Activated CD4-positive, alpha-beta T cell treated with anti-CD3 and anti-CD28 coated beads for 1 hour (primary cell): ENCODE data around the gene C16orf95.
"Not testable (repeated sequence)": the region's sequence is repeated elsewhere in the genome, so short reads cannot be mapped to it uniquely, and the experiment has no call there.

Experiments
- DNase-seq: peaks from one replicate; pipeline ENCODE4 v3.0.0-alpha.2; 2020

C16orf95 gene

GRCh38 chr16:87316923-87317749, at the start of gene C16orf95:
C16orf95 (minus strand) TSS chr16:87317392; CDS start chr16:87317242, 150 bp downstream.
- peak; percentile 95 for DNase-seq

GRCh38 chr16:87366930-87367329, 49.7 kb upstream of the C16orf95 start:
- DNase-seq: no peak

GRCh38 chr16:87366288-87366687, 49.1 kb upstream of the C16orf95 start:
- no peak for DNase-seq

- DNase-seq: no peak
Observed at GRCh38 chr16:87365021-87365713, 48.0 kb upstream of the C16orf95 start.

- no peak for DNase-seq
Observed at GRCh38 chr16:87363771-87364455, 46.7 kb upstream of the C16orf95 start.

- DNase-seq: not testable (repeated sequence)
Observed at GRCh38 chr16:87362828-87363559, 45.8 kb upstream of the C16orf95 start.

GRCh38 chr16:87361916-87362619, 44.9 kb upstream of the C16orf95 start:
- no peak for DNase-seq

GRCh38 chr16:87360862-87361610, 43.8 kb upstream of the C16orf95 start:
- no peak for DNase-seq

GRCh38 chr16:87359121-87359520, 41.9 kb upstream of the C16orf95 start:
- DNase-seq: no peak

- no peak for DNase-seq
Observed at GRCh38 chr16:87358696-87359095, 41.5 kb upstream of the C16orf95 start.

- no peak for DNase-seq
Observed at GRCh38 chr16:87358250-87358649, 41.1 kb upstream of the C16orf95 start.

- DNase-seq: no peak
Observed at GRCh38 chr16:87356491-87356853, 39.3 kb upstream of the C16orf95 start.

- DNase-seq: no peak
Observed at GRCh38 chr16:87353613-87354012, 36.4 kb upstream of the C16orf95 start.

- no peak for DNase-seq
Observed at GRCh38 chr16:87352818-87353217, 35.6 kb upstream of the C16orf95 start.

- no peak for DNase-seq
Observed at GRCh38 chr16:87351320-87351698, 34.1 kb upstream of the C16orf95 start.

- no peak for DNase-seq
Observed at GRCh38 chr16:87350681-87351319, 33.6 kb upstream of the C16orf95 start.

GRCh38 chr16:87350031-87350430, 32.8 kb upstream of the C16orf95 start:
- DNase-seq: no peak

- no peak for DNase-seq
Observed at GRCh38 chr16:87348616-87349157, 31.5 kb upstream of the C16orf95 start.

GRCh38 chr16:87347932-87348615, 30.9 kb upstream of the C16orf95 start:
- no peak for DNase-seq

- no peak for DNase-seq
Observed at GRCh38 chr16:87346517-87347060, 29.4 kb upstream of the C16orf95 start.
